WTC11 (cell line): ENCODE results near the gene RAD50. TPM values are rescaled to one million over a fixed set of nuclear protein-coding genes. Genes with fewer than 3 reads are reported as not detected.

ENCODE experiments used
- ATAC-seq: fragments of 200-7000 bp; cut with Tn5 transposase; 2 replicates; pipeline ENCODE4 v1.10.0; 2021; ENCODE audit warnings: mild to moderate bottlenecking, moderate library complexity
- CTCF ChIA-PET: fragments of 300-600 bp; sonication (Branson Sonifier 250); formaldehyde crosslinking; loops from one replicate; lab custom pipeline; 2021; ENCODE audit warnings: antibody characterized with exemption; lab: Charles Lee
- POLR2A ChIA-PET: fragments of 350-600 bp; sonication (Branson Sonifier 250); formaldehyde crosslinking; loops from one replicate; lab custom pipeline; 2021; ENCODE audit warnings: antibody characterized with exemption; lab: Charles Lee
- DNase-seq: peaks from one replicate; pipeline ENCODE4 v3.0.0; 2021; ENCODE audit warnings: low spot score
- H3K27ac Mint-ChIP-seq: 2 replicates; pipeline ENCODE4 v1.8.0; 2021; ENCODE audit warnings: mixed read lengths
- H3K27me3 Mint-ChIP-seq: 2 replicates; pipeline ENCODE4 v1.8.0; 2021; ENCODE audit warnings: low read depth, mild to moderate bottlenecking, moderate library complexity, mixed read lengths
- H3K36me3 Mint-ChIP-seq: 2 replicates; pipeline ENCODE4 v1.8.0; 2021; ENCODE audit warnings: mixed read lengths
- H3K4me1 Mint-ChIP-seq: 2 replicates; pipeline ENCODE4 v1.8.0; 2022; ENCODE audit warnings: mixed read lengths
- H3K4me3 Mint-ChIP-seq: 2 replicates; pipeline ENCODE4 v1.8.0; 2021; ENCODE audit warnings: mild to moderate bottlenecking, moderate library complexity, mixed read lengths
- H3K9me3 Mint-ChIP-seq: 2 replicates; pipeline ENCODE4 v1.8.0; 2021; ENCODE audit warnings: mixed read lengths
- CREB1 ChIP-seq: sonication (generic); formaldehyde crosslinking; IDR thresholded peaks from 2 replicates; pipeline ENCODE4 v1.8.0; 2023; ENCODE audit warnings: mild to moderate bottlenecking, missing genetic modification reagents
- E2F1 ChIP-seq: sonication (generic); formaldehyde crosslinking; IDR thresholded peaks from 2 replicates; pipeline ENCODE4 v1.8.0; 2022; ENCODE audit warnings: mild to moderate bottlenecking, missing genetic modification reagents
- E2F4 ChIP-seq: sonication (generic); formaldehyde crosslinking; IDR thresholded peaks from 2 replicates; pipeline ENCODE4 v1.8.1; 2022; ENCODE audit warnings: low read depth, mild to moderate bottlenecking, moderate library complexity, missing genetic modification reagents, borderline replicate concordance
- GTF2I ChIP-seq: fragments of 250-450 bp; sonication (Bioruptor Pico); conservative IDR thresholded peaks from 2 replicates; pipeline ENCODE4 v1.4.0; 2021; ENCODE audit warnings: mild to moderate bottlenecking
- NR2C2 ChIP-seq: sonication (generic); formaldehyde crosslinking; IDR thresholded peaks from 2 replicates; pipeline ENCODE4 v1.8.0; 2022; ENCODE audit warnings: mild to moderate bottlenecking, missing genetic modification reagents
- NR3C1 ChIP-seq: sonication (generic); formaldehyde crosslinking; conservative IDR thresholded peaks from 2 replicates; pipeline ENCODE4 v1.8.1; 2023; ENCODE audit warnings: low read depth, mild to moderate bottlenecking, missing genetic modification reagents
- PREB ChIP-seq: sonication (generic); formaldehyde crosslinking; IDR thresholded peaks from 2 replicates; pipeline ENCODE4 v1.8.1; 2022; ENCODE audit warnings: mild to moderate bottlenecking, missing genetic modification reagents, moderate library complexity, borderline replicate concordance
- SMAD3 ChIP-seq: sonication (generic); formaldehyde crosslinking; IDR thresholded peaks from 2 replicates; pipeline ENCODE4 v1.8.0; 2022; ENCODE audit warnings: missing genetic modification reagents, mild to moderate bottlenecking, borderline replicate concordance
- TP53 ChIP-seq: sonication (generic); formaldehyde crosslinking; IDR thresholded peaks from 2 replicates; pipeline ENCODE4 v1.8.1; 2023; ENCODE audit warnings: mild to moderate bottlenecking, missing genetic modification reagents
- ZBTB21 ChIP-seq: sonication (generic); formaldehyde crosslinking; IDR thresholded peaks from 2 replicates; pipeline ENCODE4 v1.8.1; 2023; ENCODE audit warnings: mild to moderate bottlenecking, missing genetic modification reagents, borderline replicate concordance
- ZBTB43 ChIP-seq: sonication (generic); formaldehyde crosslinking; IDR thresholded peaks from 2 replicates; pipeline ENCODE4 v1.8.1; 2023; ENCODE audit warnings: mild to moderate bottlenecking, missing genetic modification reagents
- ZNF138 ChIP-seq: sonication (generic); formaldehyde crosslinking; conservative IDR thresholded peaks from 2 replicates; pipeline ENCODE4 v1.8.1; 2022; ENCODE audit warnings: mild to moderate bottlenecking, moderate library complexity, missing genetic modification reagents
- ZNF219 ChIP-seq: sonication (generic); formaldehyde crosslinking; IDR thresholded peaks from 2 replicates; pipeline ENCODE4 v1.8.0; 2023; ENCODE audit warnings: missing genetic modification reagents, mild to moderate bottlenecking, borderline replicate concordance
- ZNF425 ChIP-seq: fragments of 250-450 bp; sonication (Bioruptor Pico); conservative IDR thresholded peaks from 2 replicates; pipeline ENCODE4 v1.9.0; 2021; ENCODE audit warnings: mild to moderate bottlenecking
- ZNF671 ChIP-seq: fragments of 250-450 bp; sonication (Bioruptor Pico); IDR thresholded peaks from 2 replicates; pipeline ENCODE4 v1.8.0; 2021; ENCODE audit warnings: mild to moderate bottlenecking
- total RNA-seq: library from RNA; stranded (reverse); gene quantifications from 3 replicates; pipeline ENCODE4 v1.2.3, GENCODE V29; 2021
- TF ChIP-seq, protein P1 (sequence below): sonication (generic); formaldehyde crosslinking; conservative IDR thresholded peaks from 2 replicates; pipeline ENCODE4 v1.8.1; 2022; ENCODE audit warnings: mild to moderate bottlenecking, missing genetic modification reagents
- TF ChIP-seq, protein P2 (sequence below): sonication (generic); formaldehyde crosslinking; IDR thresholded peaks from 2 replicates; pipeline ENCODE4 v1.8.1; 2023; ENCODE audit warnings: mild to moderate bottlenecking, missing genetic modification reagents
- TF ChIP-seq, protein P3 (sequence below): fragments of 250-450 bp; sonication (Bioruptor Pico); IDR thresholded peaks from 2 replicates; pipeline ENCODE4 v2.1.2; 2022; ENCODE audit warnings: mild to moderate bottlenecking, moderate library complexity
- TF ChIP-seq, protein P4 (sequence below): sonication (generic); formaldehyde crosslinking; IDR thresholded peaks from 2 replicates; pipeline ENCODE4 v1.8.1; 2022; ENCODE audit warnings: mild to moderate bottlenecking, moderate library complexity, missing genetic modification reagents

The RAD50 gene
- total RNA-seq, 1 experiment from 2014 or later, result 31.1 TPM

DNA sequence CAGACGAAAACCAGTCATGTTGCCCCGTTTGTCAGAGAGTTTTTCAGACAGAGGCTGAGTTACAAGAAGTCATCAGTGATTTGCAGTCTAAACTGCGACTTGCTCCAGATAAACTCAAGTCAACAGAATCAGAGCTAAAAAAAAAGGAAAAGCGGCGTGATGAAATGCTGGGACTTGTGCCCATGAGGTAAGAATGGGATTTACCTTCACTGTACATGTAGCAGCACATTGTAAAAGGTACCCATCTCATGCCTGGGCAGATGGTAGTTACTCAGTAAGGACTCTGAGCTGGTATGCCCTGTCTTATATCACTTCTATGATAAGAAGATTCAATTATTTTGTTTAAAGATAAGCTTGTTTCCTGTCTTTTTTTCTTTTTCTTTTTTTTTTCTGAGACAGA is 38.8 kb downstream of the RAD50 start (continued):
- TF ChIP-seq NR3C1, result no peak
- TF ChIP-seq, protein P1, sequence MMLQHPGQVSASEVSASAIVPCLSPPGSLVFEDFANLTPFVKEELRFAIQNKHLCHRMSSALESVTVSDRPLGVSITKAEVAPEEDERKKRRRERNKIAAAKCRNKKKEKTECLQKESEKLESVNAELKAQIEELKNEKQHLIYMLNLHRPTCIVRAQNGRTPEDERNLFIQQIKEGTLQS (CRISPR knock-in tag), result no peak
- TF ChIP-seq CREB1 (CRISPR knock-in tag), result no peak
- TF ChIP-seq PREB (CRISPR knock-in tag), result no peak
- no peak for TF ChIP-seq ZNF219 (CRISPR knock-in tag)
- no peak for TF ChIP-seq ZNF425

DNA sequence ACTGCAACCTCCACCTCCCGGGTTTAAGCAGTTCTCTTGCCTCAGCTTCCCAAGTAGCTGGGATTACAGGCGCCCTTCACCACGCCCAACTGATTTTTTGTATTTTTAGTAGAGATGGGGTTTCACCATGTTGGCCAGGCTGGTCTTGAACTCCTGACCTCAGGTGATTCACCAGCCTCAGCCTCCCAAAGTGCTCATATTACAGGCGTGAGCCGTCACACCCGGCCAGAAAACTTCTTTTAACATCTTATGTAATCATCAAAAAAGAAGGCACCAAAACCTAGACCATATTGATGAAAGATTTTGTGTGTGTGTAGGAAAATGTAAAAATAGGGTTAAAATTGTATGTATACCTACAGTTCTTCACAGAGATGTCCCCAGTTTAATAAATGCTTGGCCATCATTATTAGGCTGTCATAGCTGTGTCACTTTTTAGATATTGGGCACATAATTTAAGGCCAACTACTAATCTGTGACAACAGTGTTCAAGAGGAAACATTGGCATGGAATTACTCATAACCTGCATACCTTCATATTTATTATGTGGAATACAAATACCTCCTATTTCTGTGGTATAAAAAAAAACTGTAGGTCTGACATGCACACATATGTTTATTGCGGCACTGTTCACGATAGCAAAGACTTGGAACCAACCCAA is 44.4 kb downstream of the RAD50 start:
- DNase-seq, result no peak
- Mint-ChIP-seq H3K27ac (no peak overlapping the region), H3K9me3 (no peaks in the 10 kb centered on the region), H3K27me3 (no peaks in the 10 kb centered on the region), H3K36me3 (peaks cover 33% of the 10 kb centered on the region), H3K4me3 (no peak overlapping the region), H3K4me1 (no peaks in the 10 kb centered on the region)
- ATAC-seq, result no peak
- TF ChIP-seq SMAD3 (CRISPR knock-in tag), result no peak
- TF ChIP-seq ZNF425, result no peak
- TF ChIP-seq, protein P2, sequence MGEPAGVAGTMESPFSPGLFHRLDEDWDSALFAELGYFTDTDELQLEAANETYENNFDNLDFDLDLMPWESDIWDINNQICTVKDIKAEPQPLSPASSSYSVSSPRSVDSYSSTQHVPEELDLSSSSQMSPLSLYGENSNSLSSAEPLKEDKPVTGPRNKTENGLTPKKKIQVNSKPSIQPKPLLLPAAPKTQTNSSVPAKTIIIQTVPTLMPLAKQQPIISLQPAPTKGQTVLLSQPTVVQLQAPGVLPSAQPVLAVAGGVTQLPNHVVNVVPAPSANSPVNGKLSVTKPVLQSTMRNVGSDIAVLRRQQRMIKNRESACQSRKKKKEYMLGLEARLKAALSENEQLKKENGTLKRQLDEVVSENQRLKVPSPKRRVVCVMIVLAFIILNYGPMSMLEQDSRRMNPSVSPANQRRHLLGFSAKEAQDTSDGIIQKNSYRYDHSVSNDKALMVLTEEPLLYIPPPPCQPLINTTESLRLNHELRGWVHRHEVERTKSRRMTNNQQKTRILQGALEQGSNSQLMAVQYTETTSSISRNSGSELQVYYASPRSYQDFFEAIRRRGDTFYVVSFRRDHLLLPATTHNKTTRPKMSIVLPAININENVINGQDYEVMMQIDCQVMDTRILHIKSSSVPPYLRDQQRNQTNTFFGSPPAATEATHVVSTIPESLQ (CRISPR knock-in tag), result no peak
- TF ChIP-seq ZNF671, result no peak
- no peak for TF ChIP-seq ZBTB43 (CRISPR knock-in tag)
- TF ChIP-seq E2F1 (CRISPR knock-in tag), result no peak
- no peak for TF ChIP-seq NR2C2 (CRISPR knock-in tag)
- no peak for TF ChIP-seq GTF2I (CRISPR knock-in tag)
- no peak for TF ChIP-seq ZBTB21 (CRISPR knock-in tag)
- TF ChIP-seq ZNF138 (CRISPR knock-in tag), result no peak
- no peak for TF ChIP-seq E2F4 (CRISPR knock-in tag)
- TF ChIP-seq, protein P3, sequence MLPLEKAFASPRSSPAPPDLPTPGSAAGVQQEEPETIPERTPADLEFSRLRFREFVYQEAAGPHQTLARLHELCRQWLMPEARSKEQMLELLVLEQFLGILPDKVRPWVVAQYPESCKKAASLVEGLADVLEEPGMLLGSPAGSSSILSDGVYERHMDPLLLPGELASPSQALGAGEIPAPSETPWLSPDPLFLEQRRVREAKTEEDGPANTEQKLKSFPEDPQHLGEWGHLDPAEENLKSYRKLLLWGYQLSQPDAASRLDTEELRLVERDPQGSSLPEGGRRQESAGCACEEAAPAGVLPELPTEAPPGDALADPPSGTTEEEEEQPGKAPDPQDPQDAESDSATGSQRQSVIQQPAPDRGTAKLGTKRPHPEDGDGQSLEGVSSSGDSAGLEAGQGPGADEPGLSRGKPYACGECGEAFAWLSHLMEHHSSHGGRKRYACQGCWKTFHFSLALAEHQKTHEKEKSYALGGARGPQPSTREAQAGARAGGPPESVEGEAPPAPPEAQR (CRISPR knock-in tag), result no peak
- TF ChIP-seq, protein P4, sequence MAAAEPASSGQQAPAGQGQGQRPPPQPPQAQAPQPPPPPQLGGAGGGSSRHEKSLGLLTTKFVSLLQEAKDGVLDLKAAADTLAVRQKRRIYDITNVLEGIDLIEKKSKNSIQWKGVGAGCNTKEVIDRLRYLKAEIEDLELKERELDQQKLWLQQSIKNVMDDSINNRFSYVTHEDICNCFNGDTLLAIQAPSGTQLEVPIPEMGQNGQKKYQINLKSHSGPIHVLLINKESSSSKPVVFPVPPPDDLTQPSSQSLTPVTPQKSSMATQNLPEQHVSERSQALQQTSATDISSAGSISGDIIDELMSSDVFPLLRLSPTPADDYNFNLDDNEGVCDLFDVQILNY (CRISPR knock-in tag), result no peak
- TF ChIP-seq TP53 (CRISPR knock-in tag), result no peak
- TF ChIP-seq ZNF219 (CRISPR knock-in tag), result no peak
- ChIA-PET POLR2A (no interaction called here), CTCF (no interaction called here)
